Tibial nerve (tissue), 4 donors: ENCODE data around the gene MLKL. TPM values are rescaled to one million over a fixed set of nuclear protein-coding genes. Genes with fewer than 3 reads are reported as not detected.
"Not testable (repeated sequence)": the region's sequence is repeated elsewhere in the genome, so short reads cannot be mapped to it uniquely, and the experiment has no call there.

Source experiments
- DNase-seq, 2 donors: peaks; one replicate each; pipeline ENCODE4 v3.0.0-alpha.2; 2019; ENCODE audit warnings: low spot score in 2 of 2
- H3K27ac ChIP-seq, 4 donors: fragments of 200-600 bp; sonication (generic) in 3 of 4; one replicate each; pipeline ENCODE4 v1.5.1; 2017 to 2019; ENCODE audit warnings: mild to moderate bottlenecking in 1 of 4
- H3K27me3 ChIP-seq, 2 donors: fragments of 200-600 bp; sonication (generic) in 1 of 2; one replicate each; pipeline versions ENCODE4 v1.5.1 to v1.6.0; 2017 to 2019
- H3K36me3 ChIP-seq, 3 donors: fragments of 200-600 bp; sonication (generic); one replicate each; pipeline ENCODE4 v1.5.1; 2018 to 2019
- H3K4me1 ChIP-seq, 4 donors: fragments of 200-600 bp; sonication (generic) in 3 of 4; one replicate each; pipeline ENCODE4 v1.5.1; 2017 to 2019
- H3K4me3 ChIP-seq, 4 donors: fragments of 200-600 bp; sonication (generic) in 3 of 4; one replicate each; pipeline ENCODE4 v1.5.1; 2017 to 2019; ENCODE audit warnings: mild to moderate bottlenecking in 1 of 4, moderate library complexity in 1 of 4
- H3K9me3 ChIP-seq, 4 donors: fragments of 200-600 bp; sonication (generic) in 3 of 4; one replicate each; pipeline ENCODE4 v1.5.1; 2017 to 2019
- CTCF ChIP-seq, 5 experiments: fragments of 200-600 bp in 3 of 5; fragments of 450-650 bp in 2 of 5; sonication (generic) in 3 of 5; IDR thresholded peaks; one replicate each; pipeline ENCODE4 v1.5.1; 2016 to 2019; ENCODE audit warnings: antibody characterized with exemption in 5 of 5, mild to moderate bottlenecking in 3 of 5, moderate library complexity in 2 of 5
- EP300 ChIP-seq, 2 donors: sonication (generic); formaldehyde crosslinking; IDR thresholded peaks; one replicate each; pipeline ENCODE4 v1.6.1; 2017; ENCODE audit warnings: antibody characterized with exemption in 2 of 2, mild to moderate bottlenecking in 1 of 2
- POLR2A ChIP-seq, 2 donors: fragments of 450-650 bp; IDR thresholded peaks; one replicate each; pipeline ENCODE4 v1.6.1; 2017; ENCODE audit warnings: antibody characterized with exemption in 2 of 2, mild to moderate bottlenecking in 2 of 2, moderate library complexity in 2 of 2
- WGBS, 2 donors: methylation state at CpG; one replicate each; pipeline ENCODE4 v1.1.5; 2018; 5-methylcytosine and 5-hydroxymethylcytosine counted together
- total RNA-seq, 4 donors: library from RNA; depleted of rRNA; stranded (reverse); fragments of >200 nt; gene quantifications; one replicate each; pipeline ENCODE4 v1.1.0, GENCODE V29; 2016

The MLKL gene
- total RNA-seq, 4 donors from 2014 or later = 4.8 to 22.8 (median 10.2) TPM

- Histone ChIP-seq H3K27me3 (no peaks in the 10 kb centered on the region), H3K4me1 (no peaks in the 10 kb centered on the region), H3K9me3 (no peaks in the 10 kb centered on the region), H3K4me3 (no peak overlapping the region), H3K27ac (no peak overlapping the region), H3K36me3 (peaks cover 0 to 74% (median 0%) of the 10 kb centered on the region in 3 donors)
- TF ChIP-seq POLR2A (IDR thresholded peaks at IDR 0.05) = no peak
- no peak for TF ChIP-seq EP300 (IDR thresholded peaks at IDR 0.05)
- no peak for TF ChIP-seq CTCF (IDR thresholded peaks at IDR 0.05)
- no peak for DNase-seq
- WGBS, 2 donors = 60 to 72% methylated on average over 3 of the region's 3 CpGs
Observed at GRCh38 chr16:74673876-74674275, 26.8 kb downstream of the MLKL start.

DNA sequence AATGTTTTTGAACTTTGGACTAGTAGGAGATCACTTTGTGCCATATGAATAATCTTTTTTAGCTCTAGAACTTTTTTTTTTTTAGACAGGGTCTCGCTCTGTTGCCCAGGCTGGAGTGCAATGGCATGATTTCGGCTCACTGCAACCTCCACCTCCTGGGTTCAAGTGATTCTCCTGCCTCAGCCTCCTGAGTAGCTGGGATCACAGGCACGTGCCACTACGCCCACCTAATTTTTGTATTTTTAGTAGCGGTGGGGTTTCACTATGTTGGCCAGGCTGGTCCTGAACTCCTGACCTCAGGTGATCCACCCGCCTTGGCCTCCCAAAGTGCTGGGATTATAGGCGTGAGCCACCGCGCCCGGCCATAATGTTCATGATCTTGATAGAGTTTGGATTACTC, 31.8 kb downstream of the MLKL start:
- Histone ChIP-seq H3K4me1 (peaks cover 0 to 22% (median 7%) of the 10 kb centered on the region in 4 donors), H3K36me3 (peaks cover 0 to 44% (median 0%) of the 10 kb centered on the region in 3 donors)
- H3K9me3 ChIP-seq, H3K4me3 ChIP-seq, DNase-seq, H3K27me3 ChIP-seq, H3K27ac ChIP-seq: not testable (repeated sequence)
- 97 to 98% methylated on average over 10 of the region's 10 CpGs for WGBS, 2 donors

DNA sequence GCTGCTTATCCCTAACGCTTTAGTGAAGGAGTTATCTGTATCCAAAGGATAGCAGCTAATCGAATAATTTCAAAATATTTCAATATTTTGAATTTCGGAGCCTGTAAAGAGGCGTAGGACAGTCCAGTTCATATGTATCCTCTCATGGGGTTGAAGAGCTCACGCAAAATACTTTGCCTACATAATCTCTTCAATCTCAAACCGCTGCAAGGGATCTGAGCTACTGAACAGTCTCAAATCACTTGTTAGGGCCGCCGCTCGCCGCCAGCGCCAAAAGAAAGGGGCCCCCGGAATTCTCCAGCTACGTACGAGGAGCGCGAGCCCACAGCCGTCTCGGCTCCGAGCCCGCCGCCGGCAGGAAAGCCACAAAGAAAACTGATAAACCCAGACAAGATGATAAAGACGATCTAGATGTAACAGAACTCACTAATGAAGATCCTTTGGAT, 33.4 kb downstream of the MLKL start:
- H3K36me3 ChIP-seq = peaks cover 0 to 44% (median 0%) of the 10 kb centered on the region in 3 donors
- H3K9me3 ChIP-seq = no peaks in the 10 kb centered on the region
- WGBS, 2 donors = 3 to 12% methylated on average over 23 of the region's 23 CpGs
- TF ChIP-seq EP300 (IDR thresholded peaks at IDR 0.05) (peak in 1 of 2 donors; percentile 2), POLR2A (IDR thresholded peaks at IDR 0.05) (no peak), CTCF (IDR thresholded peaks at IDR 0.05) (no peak)
- H3K4me1 ChIP-seq = peaks cover 0 to 26% (median 7%) of the 10 kb centered on the region in 4 donors
- H3K27ac ChIP-seq = peak overlapping the region; percentile 4 to 63 (median 28)
- H3K27me3 ChIP-seq = no peaks in the 10 kb centered on the region
- peak overlapping the region; percentile 58 to 98 (median 76) for H3K4me3 ChIP-seq
- DNase-seq = no peak

DNA sequence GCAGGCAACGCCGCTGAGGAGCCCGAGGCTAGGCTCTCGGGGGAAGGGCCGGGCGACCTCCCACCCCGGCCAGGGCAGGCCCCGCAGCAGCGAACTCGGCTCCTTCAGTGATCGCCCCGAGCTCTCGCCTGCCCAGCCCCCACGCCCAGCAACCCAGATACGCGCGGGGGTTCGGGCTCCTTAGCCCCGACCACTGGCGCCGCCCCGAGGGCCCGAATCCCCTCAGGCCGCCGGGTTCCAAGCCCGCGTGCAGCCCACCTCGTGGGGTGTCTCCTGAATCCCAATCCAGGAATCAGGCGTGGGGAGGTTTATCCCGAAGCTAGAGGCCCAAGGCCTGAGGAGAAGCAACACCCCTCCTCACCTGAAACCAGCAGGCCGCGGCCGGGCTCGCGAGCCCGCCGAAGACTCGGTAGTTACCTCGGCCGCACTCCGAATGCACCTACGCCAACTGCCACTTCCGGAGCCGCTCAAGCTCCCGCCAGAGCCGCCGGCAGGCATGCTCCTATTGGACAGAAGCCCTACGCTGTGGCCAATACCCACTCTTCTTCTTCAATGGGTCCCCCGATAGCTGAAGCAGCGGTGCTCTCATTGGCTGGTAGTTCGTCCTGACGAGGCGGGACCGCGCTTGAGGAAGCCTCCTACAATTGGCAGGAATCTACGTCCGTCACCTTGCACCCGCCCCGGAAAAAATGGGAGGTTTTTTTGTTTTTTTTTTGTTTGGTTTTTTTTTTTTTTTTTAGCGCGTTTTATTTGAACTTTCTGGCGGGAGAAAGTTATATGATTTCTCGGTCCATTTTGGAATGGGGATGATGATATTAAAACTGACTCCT, 34.0 kb downstream of the MLKL start, which contains the start of gene RFWD3:
RFWD3 (minus strand) TSS at position 453 of the 830 bp plus-strand sequence. CDS start 5,428 bp downstream, outside the sequence.
- 0 to 1% methylated on average over 38 to 58 of the region's 63 CpGs for WGBS, 2 donors
- no peaks in the 10 kb centered on the region for H3K27me3 ChIP-seq
- H3K27ac ChIP-seq = peak within 1 kb of the TSS; percentile 20 to 80 (median 56)
- H3K4me1 ChIP-seq = peaks cover 0 to 32% (median 7%) of the 10 kb centered on the region in 4 donors
- TF ChIP-seq EP300 (IDR thresholded peaks at IDR 0.05) = peak; percentile 25 to 54
- peak in 1 of 5 experiments; percentile 23 for TF ChIP-seq CTCF (IDR thresholded peaks at IDR 0.05)
- peak in 1 of 2 donors; percentile 14 for TF ChIP-seq POLR2A (IDR thresholded peaks at IDR 0.05)
- H3K36me3 ChIP-seq = peaks cover 0 to 42% (median 0%) of the 10 kb centered on the region in 3 donors
- H3K4me3 ChIP-seq = peak within 1 kb of the TSS; percentile 74 to 98 (median 88)
- H3K9me3 ChIP-seq = no peaks in the 10 kb centered on the region
- DNase-seq = peak; percentile 94 to 97

GRCh38 chr16:74666010-74666421, 34.6 kb downstream of the MLKL start:
- peaks cover 0 to 42% (median 4%) of the 10 kb centered on the region in 3 donors for H3K36me3 ChIP-seq
- peak overlapping the region in 2 of 4 donors; percentile 75 to 80 for H3K27ac ChIP-seq

More at GRCh38 chr16:74666010-74666421, 34.6 kb downstream of the MLKL start:
- H3K4me3 ChIP-seq = peak overlapping the region; percentile 74 to 98 (median 88)
- no peak for DNase-seq
- 6 to 9% methylated on average over 8 of the region's 8 CpGs for WGBS, 2 donors
- no peaks in the 10 kb centered on the region for H3K9me3 ChIP-seq
- peaks cover 0 to 33% (median 7%) of the 10 kb centered on the region in 4 donors for H3K4me1 ChIP-seq
- no peak for TF ChIP-seq POLR2A (IDR thresholded peaks at IDR 0.05)
- TF ChIP-seq CTCF (IDR thresholded peaks at IDR 0.05) = no peak
- no peak for TF ChIP-seq EP300 (IDR thresholded peaks at IDR 0.05)
- no peaks in the 10 kb centered on the region for H3K27me3 ChIP-seq
